DND-41 (cell line): ENCODE data around the gene IGFBP6.
A peak's percentile ranks its signal among the peaks of the same experiment; 100 is the strongest.

Source experiments
- ATAC-seq: fragments of 200-7000 bp; cut with Tn5 transposase; 3 replicates; pipeline ENCODE4 v1.9.1; 2021; ENCODE audit warnings: low read depth; ENCODE audit not compliant: insufficient read depth
- DNase-seq: peaks from one replicate; pipeline ENCODE4 v3.0.0-alpha.2; 2020
- H2AFZ ChIP-seq: 2 replicates; pipeline ENCODE4 v1.6.0; 2012; ENCODE audit warnings: low read depth, low read length
- H3K27ac ChIP-seq: 2 replicates; pipeline ENCODE4 v1.5.1; 2012; ENCODE audit warnings: low read length, inconsistent platforms
- H3K27me3 ChIP-seq: fragments of 200-600 bp; sonication (generic); 2 replicates; pipeline ENCODE4 v1.6.0; 2012; ENCODE audit warnings: low read length, mild to moderate bottlenecking, inconsistent platforms; ENCODE audit not compliant: insufficient read depth, poor library complexity
- H3K36me3 ChIP-seq: 2 replicates; pipeline ENCODE4 v1.5.1; 2012; ENCODE audit warnings: low read length, inconsistent platforms; ENCODE audit not compliant: insufficient read depth
- H3K4me1 ChIP-seq: 2 replicates; pipeline ENCODE4 v1.5.1; 2012; ENCODE audit warnings: mild to moderate bottlenecking, low read length; ENCODE audit not compliant: insufficient read depth
- H3K4me2 ChIP-seq: 2 replicates; pipeline ENCODE4 v1.6.0; 2012; ENCODE audit warnings: mild to moderate bottlenecking, moderate library complexity, low read length, inconsistent platforms; ENCODE audit not compliant: insufficient read depth
- H3K4me3 ChIP-seq, 2 experiments: fragments of 200-600 bp in 1 of 2; shearing (Covaris generic) in 1 of 2; 2 replicates each; pipeline ENCODE4 v1.5.1; 2012 to 2016; ENCODE audit warnings: inconsistent platforms in 2 of 2, low read length in 2 of 2, mild to moderate bottlenecking in 2 of 2, low read depth in 1 of 2, moderate library complexity in 1 of 2
- H3K79me2 ChIP-seq: 2 replicates; pipeline ENCODE4 v1.6.0; 2012; ENCODE audit warnings: low read length, inconsistent platforms; ENCODE audit not compliant: insufficient read depth
- H3K9ac ChIP-seq: 2 replicates; pipeline ENCODE4 v1.6.0; 2012; ENCODE audit warnings: low read depth, mild to moderate bottlenecking, inconsistent platforms, low read length, moderate library complexity
- H3K9me3 ChIP-seq: 2 replicates; pipeline ENCODE4 v1.5.1; 2012; ENCODE audit warnings: low read length, moderate library complexity, mild to moderate bottlenecking, inconsistent platforms; ENCODE audit not compliant: insufficient read depth, severe bottlenecking
- H4K20me1 ChIP-seq: 2 replicates; pipeline ENCODE4 v1.6.0; 2012; ENCODE audit warnings: low read length; ENCODE audit not compliant: insufficient read depth
- EZH2 ChIP-seq: IDR thresholded peaks from 3 replicates; pipeline ENCODE4 v1.6.1; 2012; ENCODE audit warnings: borderline replicate concordance, low read depth, mild to moderate bottlenecking, moderate library complexity, low read length, inconsistent platforms; ENCODE audit not compliant: severe bottlenecking
- TF ChIP-seq, protein P1 (sequence below): IDR thresholded peaks from 2 replicates; pipeline ENCODE4 v1.5.1; 2012; ENCODE audit warnings: borderline replicate concordance, low read length, moderate library complexity, mild to moderate bottlenecking; ENCODE audit not compliant: poor library complexity, severe bottlenecking; ENCODE audit errors: extremely low read depth

The IGFBP6 gene

DNA sequence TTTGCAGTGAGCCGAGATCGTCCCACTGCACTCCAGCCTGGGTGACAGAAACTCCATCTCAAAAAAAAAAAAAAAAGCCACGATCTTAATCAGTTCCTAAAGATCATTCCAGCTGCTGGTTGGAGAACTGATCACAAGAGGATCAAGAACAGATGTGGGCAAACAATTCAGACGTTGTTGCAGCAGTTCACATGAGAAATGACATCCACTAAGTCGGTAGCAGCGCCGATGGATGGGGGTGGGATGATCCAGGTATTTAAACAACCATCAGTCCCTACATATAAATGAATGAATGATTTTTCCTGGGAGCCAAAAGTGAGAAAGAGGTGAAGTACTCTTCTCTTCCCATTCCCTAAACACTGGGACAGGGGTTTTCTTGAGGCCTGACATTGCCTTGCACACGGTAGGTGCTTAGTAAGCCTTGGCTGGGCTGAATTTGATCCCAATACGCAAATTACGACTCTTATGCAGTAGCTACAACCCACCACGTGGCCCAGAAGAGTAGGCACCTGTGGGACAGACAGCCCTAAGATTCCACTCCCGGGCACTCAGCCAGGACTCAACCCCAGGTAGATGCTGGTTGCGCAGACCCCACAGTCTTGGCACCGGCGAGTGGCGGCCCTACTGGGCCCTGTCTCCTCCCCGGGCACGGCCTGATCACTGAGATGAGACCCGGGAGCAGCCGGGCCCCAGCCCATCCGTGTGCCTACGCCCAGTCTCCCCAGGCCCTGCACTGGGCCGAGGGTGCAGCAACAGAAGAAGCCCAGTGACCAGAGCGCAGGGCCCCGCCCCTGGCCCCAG, 18.8 kb upstream of the IGFBP6 start:
- peaks cover 19% of the 10 kb centered on the region for H3K4me1 ChIP-seq
- peak overlapping the region; percentile 72 for H2AFZ ChIP-seq
- DNase-seq (no peak), ATAC-seq (no peak)
- H3K9ac ChIP-seq, result peak overlapping the region; percentile 64
- peak overlapping the region; percentile 82 for H3K4me2 ChIP-seq
- H3K9me3 ChIP-seq, result no peaks in the 10 kb centered on the region
- no peaks in the 10 kb centered on the region for H3K27me3 ChIP-seq
- H3K27ac ChIP-seq, result peak overlapping the region; percentile 56
- H3K4me3 ChIP-seq, result peak overlapping the region; percentile 51 to 63; a peak in 3 of 4 replicates
- H3K79me2 ChIP-seq, result peaks cover 9% of the 10 kb centered on the region
- peaks cover 22% of the 10 kb centered on the region for H3K36me3 ChIP-seq
- no peak for TF ChIP-seq EZH2
- TF ChIP-seq, protein P1, sequence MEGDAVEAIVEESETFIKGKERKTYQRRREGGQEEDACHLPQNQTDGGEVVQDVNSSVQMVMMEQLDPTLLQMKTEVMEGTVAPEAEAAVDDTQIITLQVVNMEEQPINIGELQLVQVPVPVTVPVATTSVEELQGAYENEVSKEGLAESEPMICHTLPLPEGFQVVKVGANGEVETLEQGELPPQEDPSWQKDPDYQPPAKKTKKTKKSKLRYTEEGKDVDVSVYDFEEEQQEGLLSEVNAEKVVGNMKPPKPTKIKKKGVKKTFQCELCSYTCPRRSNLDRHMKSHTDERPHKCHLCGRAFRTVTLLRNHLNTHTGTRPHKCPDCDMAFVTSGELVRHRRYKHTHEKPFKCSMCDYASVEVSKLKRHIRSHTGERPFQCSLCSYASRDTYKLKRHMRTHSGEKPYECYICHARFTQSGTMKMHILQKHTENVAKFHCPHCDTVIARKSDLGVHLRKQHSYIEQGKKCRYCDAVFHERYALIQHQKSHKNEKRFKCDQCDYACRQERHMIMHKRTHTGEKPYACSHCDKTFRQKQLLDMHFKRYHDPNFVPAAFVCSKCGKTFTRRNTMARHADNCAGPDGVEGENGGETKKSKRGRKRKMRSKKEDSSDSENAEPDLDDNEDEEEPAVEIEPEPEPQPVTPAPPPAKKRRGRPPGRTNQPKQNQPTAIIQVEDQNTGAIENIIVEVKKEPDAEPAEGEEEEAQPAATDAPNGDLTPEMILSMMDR, result no peak
- no peaks in the 10 kb centered on the region for H4K20me1 ChIP-seq

DNA sequence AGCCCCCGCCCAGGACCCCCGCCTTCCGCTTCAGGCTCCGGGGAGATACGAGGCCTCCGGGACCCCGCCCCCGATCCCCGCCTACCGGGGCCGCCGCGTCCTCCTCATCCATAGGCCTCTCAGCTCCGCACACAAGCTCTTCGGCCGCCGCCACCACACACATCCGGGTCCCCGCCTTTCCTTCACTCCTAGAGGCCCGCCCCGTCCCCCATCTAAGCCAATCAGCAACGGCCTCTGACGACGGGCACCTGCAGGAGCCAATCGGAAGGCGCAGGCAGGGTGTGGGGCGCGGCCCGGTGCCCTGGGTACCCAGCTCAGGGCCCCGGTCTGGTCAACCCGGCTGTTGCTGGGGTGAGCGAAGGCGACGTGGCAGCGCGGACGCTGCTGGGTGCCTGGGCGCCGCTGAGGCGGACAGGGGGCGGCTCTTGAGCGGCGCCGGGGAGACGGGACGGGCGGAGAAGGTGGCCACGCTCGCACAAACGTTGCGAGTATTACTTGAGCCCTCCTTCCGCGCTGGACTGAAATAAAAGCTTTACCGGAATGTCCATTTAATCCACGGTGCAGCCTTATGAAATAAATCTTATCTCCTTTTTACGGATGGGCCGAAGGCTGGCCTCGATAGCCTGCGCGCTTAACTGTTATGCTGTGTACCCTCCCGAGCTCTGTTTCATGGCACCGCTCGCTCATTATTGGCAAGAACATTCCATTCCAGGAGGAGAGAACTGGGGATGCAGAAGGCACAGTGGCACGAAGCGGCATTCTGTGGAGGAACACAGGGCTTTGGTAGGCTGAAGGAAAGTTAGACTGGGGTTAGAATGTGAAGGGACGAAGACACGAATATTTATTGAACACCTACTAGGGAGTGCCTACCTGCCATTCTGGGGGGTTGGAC, 18.0 kb upstream of the IGFBP6 start, which contains the start of gene SPRYD3:
Gene SPRYD3 (minus strand): TSS at position 165 of the 892 bp plus-strand sequence. CDS start 57 bp downstream, at position 108.
- DNase-seq (peak; percentile 97), ATAC-seq (peak; percentile 98)
- Histone ChIP-seq H3K9me3 (no peaks in the 10 kb centered on the region), H3K9ac (peak within 1 kb of the TSS; percentile 64), H3K4me3 (peak within 1 kb of the TSS; percentile 51 to 63; a peak in 3 of 4 replicates), H2AFZ (peak within 1 kb of the TSS; percentile 93), H3K4me2 (peak within 1 kb of the TSS; percentile 82), H3K4me1 (peaks cover 19% of the 10 kb centered on the region), H3K27me3 (no peaks in the 10 kb centered on the region), H3K36me3 (peaks cover 16% of the 10 kb centered on the region), H3K27ac (peak within 1 kb of the TSS; percentile 74), H4K20me1 (no peaks in the 10 kb centered on the region), H3K79me2 (peaks cover 9% of the 10 kb centered on the region)
- no peak for TF ChIP-seq EZH2
- TF ChIP-seq, protein P1, result no peak

DNA sequence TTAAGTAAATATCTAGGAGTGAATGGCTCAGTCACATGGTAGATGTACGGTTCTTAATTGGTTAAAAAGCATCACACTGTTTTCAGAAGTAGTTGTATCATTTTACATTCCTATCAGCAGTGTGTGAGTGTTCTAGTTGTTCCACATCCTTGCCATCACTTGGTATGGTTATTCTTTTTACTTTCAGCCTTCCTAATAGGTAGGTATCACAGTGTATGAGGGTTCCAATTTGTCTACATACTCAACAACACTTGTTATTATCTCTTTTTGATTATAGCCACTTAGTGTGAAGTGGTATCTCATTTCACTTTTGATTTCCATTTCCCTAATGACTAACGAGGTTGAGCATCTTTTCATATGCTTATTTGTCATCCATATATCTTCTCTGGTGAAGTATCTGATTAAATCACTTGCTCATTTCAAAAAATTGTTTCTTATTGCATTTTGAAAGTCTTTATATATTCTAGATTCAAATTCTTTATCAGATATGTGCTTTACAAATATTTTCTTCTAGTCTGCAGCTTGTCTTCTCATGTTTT, 14.8 kb upstream of the IGFBP6 start:
- DNase-seq (no peak), ATAC-seq (no peak)
- Histone ChIP-seq H3K27me3 (peaks cover 6% of the 10 kb centered on the region), H3K4me1 (peaks cover 18% of the 10 kb centered on the region), H4K20me1 (no peaks in the 10 kb centered on the region), H3K9ac (no peak overlapping the region), H3K4me3 (no peak overlapping the region), H3K36me3 (no peaks in the 10 kb centered on the region), H2AFZ (no peak overlapping the region), H3K4me2 (no peak overlapping the region), H3K9me3 (no peaks in the 10 kb centered on the region), H3K79me2 (peaks cover 9% of the 10 kb centered on the region), H3K27ac (no peak overlapping the region)
- TF ChIP-seq EZH2, result no peak
- TF ChIP-seq, protein P1, result no peak
